Muscle of back (tissue), 11 donors: ENCODE measurements around the gene SMIM24. TPM values are rescaled to one million over a fixed set of nuclear protein-coding genes. Genes with fewer than 3 reads are reported as not detected.
A peak's percentile ranks its signal among the peaks of the same experiment; 100 is the strongest.

Experiments used
- DNase-seq, 3 donors: peaks; one replicate each; pipeline versions ENCODE4 v3.0.0 to v3.0.0-alpha.2; 2013
- polyA plus RNA-seq, 10 donors: library from polyadenylated mRNA; unstranded; fragments of 120-200 nt; gene quantifications; one replicate each; pipeline ENCODE4 v1.2.1, GENCODE V29; 2013; ENCODE audit not compliant: insufficient read length in 10 of 10

SMIM24 gene
- polyA plus RNA-seq, 10 donors = 0.15 to 0.99 (median 0.45) TPM; not detected in 6

- DNase-seq = no peak
Measured at GRCh38 chr19:3475449-3475848, 4.9 kb downstream of the SMIM24 start.

- no peak for DNase-seq
Measured at GRCh38 chr19:3474614-3475013, 5.7 kb downstream of the SMIM24 start.

GRCh38 chr19:3474010-3474409 lies 6.3 kb downstream of the SMIM24 start:
- no peak for DNase-seq

- DNase-seq = peak in 1 of 3 donors; percentile 53
Measured at GRCh38 chr19:3471954-3472655, 8.2 kb downstream of the SMIM24 start.

- DNase-seq = peak in 1 of 3 donors; percentile 42
Measured at GRCh38 chr19:3470500-3471128, 9.7 kb downstream of the SMIM24 start.

GRCh38 chr19:3469638-3470499 lies 10.5 kb downstream of the SMIM24 start:
- no peak for DNase-seq

GRCh38 chr19:3468211-3468610 lies 12.1 kb downstream of the SMIM24 start:
- no peak for DNase-seq

- no peak for DNase-seq
Measured at GRCh38 chr19:3467437-3468198, 12.7 kb downstream of the SMIM24 start.

- no peak for DNase-seq
Measured at GRCh38 chr19:3466635-3467034, 13.7 kb downstream of the SMIM24 start.

- no peak for DNase-seq
Measured at GRCh38 chr19:3465552-3465951, 14.8 kb downstream of the SMIM24 start.

GRCh38 chr19:3464587-3465235 lies 15.6 kb downstream of the SMIM24 start:
- DNase-seq = no peak

GRCh38 chr19:3463714-3464586 lies 16.4 kb downstream of the SMIM24 start:
- peak in 1 of 3 donors; percentile 46 for DNase-seq

GRCh38 chr19:3462991-3463713 lies 17.2 kb downstream of the SMIM24 start:
- DNase-seq = peak in 1 of 3 donors; percentile 60

- DNase-seq = no peak
Measured at GRCh38 chr19:3459965-3460582, 20.3 kb downstream of the SMIM24 start.

GRCh38 chr19:3459089-3459881 lies 21.0 kb downstream of the SMIM24 start:
- DNase-seq = peak; percentile 85 to 97 (median 94)

- DNase-seq = peak in 2 of 3 donors; percentile 55 to 83
Measured at GRCh38 chr19:3458229-3459088, 21.9 kb downstream of the SMIM24 start.
